ENCODE data around the gene PEX11B. TPM values are rescaled to one million over a fixed set of nuclear protein-coding genes. Genes with fewer than 3 reads are reported as not detected.

PEX11B gene
- total RNA-seq, 1 experiment from 2014 or later = 11.1 TPM

- no peak for DNase-seq (ENCODE audit: low spot score)
These were observed 9.9 kb downstream of the PEX11B start for GRCh38 chr1:145908653-145909052.

- DNase-seq (ENCODE audit: low spot score) = no peak
These were observed 11.4 kb downstream of the PEX11B start for GRCh38 chr1:145906954-145907753.

- no peak for DNase-seq (ENCODE audit: low spot score)
These were observed 17.1 kb downstream of the PEX11B start for GRCh38 chr1:145901312-145902021.

- DNase-seq (ENCODE audit: low spot score) = no peak
These were observed 19.8 kb downstream of the PEX11B start for GRCh38 chr1:145898756-145899155.

GRCh38 chr1:145897969-145898368 is 20.5 kb downstream of the PEX11B start:
- DNase-seq (ENCODE audit: low spot score) = no peak

- no peak for DNase-seq (ENCODE audit: low spot score)
These were observed 23.0 kb downstream of the PEX11B start for GRCh38 chr1:145895471-145895870.

GRCh38 chr1:145893306-145894055 is 25.0 kb downstream of the PEX11B start:
- DNase-seq (ENCODE audit: low spot score) = no peak

GRCh38 chr1:145892486-145893087 is 25.9 kb downstream of the PEX11B start:
- peak; percentile 38 for DNase-seq (ENCODE audit: low spot score)

GRCh38 chr1:145891587-145892485 is 26.7 kb downstream of the PEX11B start:
- DNase-seq (ENCODE audit: low spot score) = peak; percentile 99

- DNase-seq (ENCODE audit: low spot score) = peak; percentile 87
These were observed 27.4 kb downstream of the PEX11B start for GRCh38 chr1:145891143-145891542.

GRCh38 chr1:145889722-145890121 is 28.8 kb downstream of the PEX11B start:
- no peak for DNase-seq (ENCODE audit: low spot score)

- peak; percentile 76 for DNase-seq (ENCODE audit: low spot score)
These were observed 30.9 kb downstream of the PEX11B start for GRCh38 chr1:145887631-145888030.

GRCh38 chr1:145886816-145887215 is 31.7 kb downstream of the PEX11B start:
- DNase-seq (ENCODE audit: low spot score) = no peak

GRCh38 chr1:145886390-145886789 is 32.1 kb downstream of the PEX11B start:
- DNase-seq (ENCODE audit: low spot score) = no peak

GRCh38 chr1:145885738-145886287 is 32.7 kb downstream of the PEX11B start, which contains the start of gene ANKRD35:
Gene ANKRD35, minus strand, starts transcription at chr1:145885866. Its CDS starts 108 bp downstream, at chr1:145885758.
- peak; percentile 77 for DNase-seq (ENCODE audit: low spot score)

GRCh38 chr1:145884675-145885074 is 33.8 kb downstream of the PEX11B start:
- no peak for DNase-seq (ENCODE audit: low spot score)

GRCh38 chr1:145879775-145880174 is 38.7 kb downstream of the PEX11B start:
- peak; percentile 33 for DNase-seq (ENCODE audit: low spot score)

- peak; percentile 17 for DNase-seq (ENCODE audit: low spot score)
These were observed 39.8 kb downstream of the PEX11B start for GRCh38 chr1:145878724-145879123.

- DNase-seq (ENCODE audit: low spot score) = peak; percentile 63
These were observed 40.5 kb downstream of the PEX11B start for GRCh38 chr1:145877923-145878486.

GRCh38 chr1:145874646-145875045 is 43.9 kb downstream of the PEX11B start:
- no peak for DNase-seq (ENCODE audit: low spot score)
